Activated CD8-positive, alpha-beta T cell treated with anti-CD3 and anti-CD28 coated beads for 36 hours (primary cell): ENCODE data around the gene LAMP2. TPM values are rescaled to one million over a fixed set of nuclear protein-coding genes. Genes with fewer than 3 reads are reported as not detected.

Source experiments
- ATAC-seq: fragments of 200-7000 bp; cut with Tn5 transposase; one replicate; pipeline ENCODE4 v1.10.0; 2021; ENCODE audit warnings: mild to moderate bottlenecking, moderate library complexity
- CTCF ChIA-PET: fragments of 350-600 bp; sonication (Branson Sonifier 250); formaldehyde crosslinking; loops from one replicate; lab custom pipeline; 2021; ENCODE audit warnings: antibody characterized with exemption; lab: Charles Lee
- POLR2A ChIA-PET: fragments of 350-600 bp; sonication (Branson Sonifier 250); formaldehyde crosslinking; loops from one replicate; lab custom pipeline; 2021; ENCODE audit warnings: antibody characterized with exemption; lab: Charles Lee
- DNase-seq: peaks from one replicate; pipeline ENCODE4 v3.0.0-alpha.2; 2020
- H3K27ac Mint-ChIP-seq: one replicate; pipeline ENCODE4 v1.8.0; 2021; ENCODE audit warnings: mild to moderate bottlenecking, mixed read lengths
- H3K27me3 Mint-ChIP-seq: one replicate; pipeline ENCODE4 v1.8.0; 2021; ENCODE audit warnings: mixed read lengths
- H3K36me3 Mint-ChIP-seq: one replicate; pipeline ENCODE4 v1.8.0; 2021; ENCODE audit warnings: low read depth, mixed read lengths
- H3K4me1 Mint-ChIP-seq: one replicate; pipeline ENCODE4 v1.8.0; 2021; ENCODE audit warnings: low read depth, mixed read lengths
- H3K4me3 Mint-ChIP-seq: one replicate; pipeline ENCODE4 v1.8.0; 2021; ENCODE audit warnings: mild to moderate bottlenecking, moderate library complexity, mixed read lengths
- H3K9me3 Mint-ChIP-seq: one replicate; pipeline ENCODE4 v1.8.0; 2021; ENCODE audit warnings: mixed read lengths
- intact Hi-C: fragments of 100-400 bp; cut with micrococcal nuclease; formaldehyde crosslinking; loops from one replicate; pipeline ENCODE4 v1.10.0; 2022
- total RNA-seq, 2 experiments: library from RNA; stranded (reverse); gene quantifications; one replicate each; pipeline ENCODE4 v1.2.3, GENCODE V29; 2021
- TF ChIP-seq, protein P1 (sequence below): fragments of 200-600 bp; IDR thresholded peaks from one replicate; pipeline ENCODE4 v1.8.0; 2022; ENCODE audit warnings: antibody characterized with exemption, mild to moderate bottlenecking

The LAMP2 gene
- total RNA-seq, 2 experiments from 2014 or later: 22.9 to 23.3 TPM

DNA sequence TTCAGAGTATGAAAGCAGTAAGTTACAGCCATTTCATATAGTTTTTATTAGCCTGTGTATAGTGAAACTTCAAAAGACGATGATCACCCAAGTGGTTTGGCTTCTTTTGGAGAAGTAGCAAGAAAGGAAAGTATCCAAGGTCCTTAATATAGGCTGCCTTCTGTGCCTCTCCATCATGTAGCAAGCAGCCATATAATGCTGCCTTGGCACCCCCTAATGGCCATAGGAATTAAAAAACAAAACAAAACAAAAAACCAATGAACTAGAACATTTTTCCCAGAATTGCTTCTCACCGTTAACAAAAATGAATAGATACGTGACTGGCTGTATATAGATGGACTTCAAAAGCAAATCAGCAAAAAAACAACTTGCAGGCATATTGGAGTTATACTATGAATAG, 18.9 kb downstream of the LAMP2 start:
- ATAC-seq (no peak), DNase-seq (no peak)
- no peak overlapping the region for H3K4me3 Mint-ChIP-seq
- intact Hi-C loops: no loop called here
- no peaks in the 10 kb centered on the region for H3K27me3 Mint-ChIP-seq
- H3K9me3 Mint-ChIP-seq: no peaks in the 10 kb centered on the region
- no peak overlapping the region for H3K27ac Mint-ChIP-seq
- ChIA-PET CTCF (no interaction called here), POLR2A (no interaction called here)
- peaks cover 4% of the 10 kb centered on the region for H3K4me1 Mint-ChIP-seq
- H3K36me3 Mint-ChIP-seq: peaks cover 10% of the 10 kb centered on the region
- TF ChIP-seq, protein P1, sequence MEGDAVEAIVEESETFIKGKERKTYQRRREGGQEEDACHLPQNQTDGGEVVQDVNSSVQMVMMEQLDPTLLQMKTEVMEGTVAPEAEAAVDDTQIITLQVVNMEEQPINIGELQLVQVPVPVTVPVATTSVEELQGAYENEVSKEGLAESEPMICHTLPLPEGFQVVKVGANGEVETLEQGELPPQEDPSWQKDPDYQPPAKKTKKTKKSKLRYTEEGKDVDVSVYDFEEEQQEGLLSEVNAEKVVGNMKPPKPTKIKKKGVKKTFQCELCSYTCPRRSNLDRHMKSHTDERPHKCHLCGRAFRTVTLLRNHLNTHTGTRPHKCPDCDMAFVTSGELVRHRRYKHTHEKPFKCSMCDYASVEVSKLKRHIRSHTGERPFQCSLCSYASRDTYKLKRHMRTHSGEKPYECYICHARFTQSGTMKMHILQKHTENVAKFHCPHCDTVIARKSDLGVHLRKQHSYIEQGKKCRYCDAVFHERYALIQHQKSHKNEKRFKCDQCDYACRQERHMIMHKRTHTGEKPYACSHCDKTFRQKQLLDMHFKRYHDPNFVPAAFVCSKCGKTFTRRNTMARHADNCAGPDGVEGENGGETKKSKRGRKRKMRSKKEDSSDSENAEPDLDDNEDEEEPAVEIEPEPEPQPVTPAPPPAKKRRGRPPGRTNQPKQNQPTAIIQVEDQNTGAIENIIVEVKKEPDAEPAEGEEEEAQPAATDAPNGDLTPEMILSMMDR: no peak

DNA sequence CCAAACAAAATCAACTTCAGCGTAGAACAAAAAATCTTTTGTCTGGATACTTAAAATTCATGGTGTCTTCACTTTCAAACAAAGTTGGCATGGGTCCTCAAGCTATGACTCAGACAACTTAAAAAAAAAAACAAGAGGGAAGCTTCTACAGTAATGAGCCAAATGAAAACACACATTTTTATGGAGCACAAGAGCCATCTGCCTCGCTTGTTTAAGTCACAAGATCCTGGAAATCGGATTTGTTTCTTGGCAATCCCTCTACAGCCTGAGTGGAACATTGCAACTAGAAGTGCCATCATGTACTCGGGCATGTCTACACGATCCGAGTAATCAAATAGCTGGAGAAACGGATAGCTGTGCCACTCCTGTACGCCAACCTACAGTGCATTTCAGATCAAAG, 22.6 kb downstream of the LAMP2 start:
- Mint-ChIP-seq H3K36me3 (peaks cover 14% of the 10 kb centered on the region), H3K27ac (no peak overlapping the region), H3K4me3 (no peak overlapping the region), H3K9me3 (no peaks in the 10 kb centered on the region), H3K4me1 (peaks cover 1% of the 10 kb centered on the region), H3K27me3 (no peaks in the 10 kb centered on the region)
- ChIA-PET CTCF (no interaction called here), POLR2A (no interaction called here)
- no peak for DNase-seq
- intact Hi-C loops: no loop called here
- ATAC-seq: no peak
- TF ChIP-seq, protein P1: no peak

DNA sequence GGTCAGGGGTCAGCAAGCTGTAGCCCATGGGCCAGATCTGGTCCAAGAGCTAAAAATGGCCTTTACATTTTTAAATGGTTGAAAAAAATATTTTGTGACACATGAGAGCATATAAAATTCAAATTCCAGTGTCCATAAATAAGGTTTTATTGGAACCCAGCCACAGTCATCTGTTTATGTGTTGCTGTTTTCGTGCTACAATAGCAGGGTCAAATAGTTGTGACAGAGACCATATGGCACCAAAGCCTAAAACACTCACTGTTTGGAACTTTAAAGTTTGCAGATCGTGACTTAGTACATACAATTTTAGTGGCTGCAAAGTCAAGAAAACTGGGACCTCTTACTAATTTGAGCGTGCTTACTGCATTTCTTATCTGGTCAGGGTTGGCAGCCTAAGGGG, 29.2 kb downstream of the LAMP2 start:
- Mint-ChIP-seq H3K4me3 (no peak overlapping the region), H3K36me3 (peaks cover 11% of the 10 kb centered on the region), H3K4me1 (no peaks in the 10 kb centered on the region), H3K27ac (no peak overlapping the region), H3K27me3 (no peaks in the 10 kb centered on the region), H3K9me3 (no peaks in the 10 kb centered on the region)
- ChIA-PET POLR2A (no interaction called here), CTCF (no interaction called here)
- TF ChIP-seq, protein P1: no peak
- DNase-seq (no peak), ATAC-seq (no peak)
- intact Hi-C loops: no loop called here

DNA sequence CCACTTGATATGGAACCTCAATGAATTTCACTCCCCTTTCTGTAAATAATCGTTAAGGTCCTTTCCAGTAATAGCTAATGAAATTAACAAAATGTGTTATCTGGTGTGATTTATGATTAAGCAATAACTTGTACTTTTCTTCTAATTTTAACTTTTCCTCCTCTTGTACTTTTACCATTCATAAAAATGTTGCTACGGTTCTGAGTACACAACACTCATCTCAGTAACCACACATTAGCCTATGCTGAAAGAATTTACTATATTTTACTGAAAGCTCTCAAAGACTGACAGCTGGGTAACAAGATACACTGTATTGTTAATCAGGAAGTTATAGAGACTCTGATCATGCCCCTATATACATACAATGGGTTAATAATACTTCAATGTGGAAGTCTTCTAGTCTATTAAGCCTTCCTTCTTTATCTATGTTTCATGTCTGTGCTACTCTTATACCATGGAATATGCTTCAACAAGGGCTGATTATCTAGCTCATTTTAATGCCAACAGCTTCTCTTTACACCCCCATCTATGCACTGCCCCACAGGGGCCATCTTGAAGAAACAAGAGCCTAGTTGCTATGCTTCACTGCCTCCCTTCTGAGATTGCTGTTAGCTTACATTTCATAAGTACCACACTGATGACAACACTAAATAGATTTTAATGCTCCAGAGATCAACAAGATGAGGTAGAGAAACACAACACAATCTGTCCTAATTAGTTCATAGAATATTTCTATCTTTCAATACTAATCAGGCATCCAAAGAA, 39.1 kb downstream of the LAMP2 start:
- Mint-ChIP-seq H3K27me3 (no peaks in the 10 kb centered on the region), H3K27ac (no peak overlapping the region), H3K9me3 (no peaks in the 10 kb centered on the region), H3K4me1 (peaks cover 5% of the 10 kb centered on the region), H3K36me3 (peaks cover 6% of the 10 kb centered on the region), H3K4me3 (no peak overlapping the region)
- intact Hi-C loops: no loop called here
- ATAC-seq (no peak), DNase-seq (no peak)
- TF ChIP-seq, protein P1: no peak
- ChIA-PET CTCF (no interaction called here), POLR2A (no interaction called here)

DNA sequence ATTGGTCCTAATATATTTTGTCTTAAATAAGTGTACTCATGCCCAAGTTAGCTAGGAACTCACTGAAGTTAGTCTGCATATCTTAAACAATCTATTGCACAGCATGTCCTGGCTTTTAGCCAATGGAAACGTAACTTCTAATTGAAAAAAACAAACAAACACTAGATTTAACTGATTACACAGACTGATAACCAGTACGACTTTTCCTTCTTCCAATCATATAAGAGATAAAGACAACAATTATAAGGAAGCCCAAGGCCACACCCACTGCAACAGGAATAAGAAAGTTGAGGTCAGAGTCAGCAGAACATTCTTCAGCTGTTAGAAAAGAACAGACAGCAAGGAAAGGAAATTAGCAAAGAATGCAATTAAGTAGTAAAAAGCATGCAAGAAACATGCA, 40.8 kb downstream of the LAMP2 start:
- ATAC-seq (no peak), DNase-seq (no peak)
- Mint-ChIP-seq H3K4me1 (peaks cover 5% of the 10 kb centered on the region), H3K9me3 (no peaks in the 10 kb centered on the region), H3K36me3 (peaks cover 6% of the 10 kb centered on the region), H3K27me3 (no peaks in the 10 kb centered on the region), H3K4me3 (no peak overlapping the region), H3K27ac (no peak overlapping the region)
- TF ChIP-seq, protein P1: no peak
- POLR2A ChIA-PET: no interaction called here
- intact Hi-C loops: no loop called here
- CTCF ChIA-PET: interaction anchor here (1.6 kb wide), 1 partner anchor 47 kb away, joined by 4 read pairs; no protein-coding TSS in a partner anchor
